HepG2 (cell line): ENCODE results near the gene NDUFA13. TPM values are rescaled to one million over a fixed set of nuclear protein-coding genes. Genes with fewer than 3 reads are reported as not detected.

ENCODE experiments used
- ATM ChIP-seq: fragments of 450-650 bp; IDR thresholded peaks from 2 replicates; pipeline ENCODE4 v1.7.1; 2017; ENCODE audit warnings: mild to moderate bottlenecking, borderline replicate concordance
- GZF1 ChIP-seq: sonication (generic); formaldehyde crosslinking; IDR thresholded peaks from 2 replicates; pipeline ENCODE4 v1.5.1; 2020; ENCODE audit warnings: mild to moderate bottlenecking, missing genetic modification reagents
- KDM6A ChIP-seq: IDR thresholded peaks from 2 replicates; pipeline ENCODE4 v1.6.1; 2016; ENCODE audit warnings: low read depth
- KMT2A ChIP-seq: sonication (generic); formaldehyde crosslinking; IDR thresholded peaks from 2 replicates; pipeline ENCODE4 v1.4.0; 2020; ENCODE audit warnings: missing genetic modification reagents
- MIXL1 ChIP-seq: IDR thresholded peaks from 2 replicates; pipeline ENCODE4 v1.6.1; 2016
- MZF1 ChIP-seq: sonication (generic); formaldehyde crosslinking; IDR thresholded peaks from 2 replicates; pipeline ENCODE4 v1.8.1; 2023; ENCODE audit warnings: mild to moderate bottlenecking, missing genetic modification reagents, borderline replicate concordance
- PCBP2 ChIP-seq: fragments of 200-400 bp; formaldehyde crosslinking; optimal IDR thresholded peaks from 2 replicates; pipeline ENCODE3; 2018; ENCODE audit warnings: low read length, low read depth; ENCODE audit not compliant: poor library complexity, severe bottlenecking
- PPARG ChIP-seq: conservative IDR thresholded peaks from 2 replicates; pipeline ENCODE4 v1.6.1; 2016; ENCODE audit warnings: missing biosample characterization, missing genetic modification reagents
- RNF2 ChIP-seq: fragments of 450-650 bp; conservative IDR thresholded peaks from 2 replicates; pipeline ENCODE4 v1.6.1; 2016; ENCODE audit warnings: low read depth
- SALL2 ChIP-seq: sonication (generic); formaldehyde crosslinking; IDR thresholded peaks from 2 replicates; pipeline ENCODE4 v1.8.1; 2023; ENCODE audit warnings: mild to moderate bottlenecking, missing genetic modification reagents, inconsistent platforms
- SMAD3 ChIP-seq: sonication (generic); formaldehyde crosslinking; IDR thresholded peaks from 2 replicates; pipeline ENCODE4 v1.4.0; 2020; ENCODE audit warnings: missing genetic modification reagents
- SMC3 ChIP-seq: IDR thresholded peaks from 2 replicates; pipeline ENCODE4 v1.6.1; 2011; ENCODE audit warnings: low read length, improper control_type of control experiment
- THAP11 ChIP-seq: IDR thresholded peaks from 2 replicates; pipeline ENCODE4 v1.6.1; 2016; ENCODE audit warnings: missing biosample characterization, missing genetic modification reagents
- ZBTB7B ChIP-seq: sonication (generic); formaldehyde crosslinking; IDR thresholded peaks from 2 replicates; pipeline ENCODE4 v1.4.0; 2020; ENCODE audit warnings: missing genetic modification reagents
- ZFP36L1 ChIP-seq: sonication (generic); formaldehyde crosslinking; IDR thresholded peaks from 2 replicates; pipeline ENCODE4 v1.8.0; 2022; ENCODE audit warnings: mild to moderate bottlenecking, missing genetic modification reagents, moderate library complexity
- ZNF547 ChIP-seq: sonication (generic); formaldehyde crosslinking; IDR thresholded peaks from 2 replicates; pipeline ENCODE4 v1.5.1; 2020; ENCODE audit warnings: mild to moderate bottlenecking, missing genetic modification reagents
- ZNF614 ChIP-seq: IDR thresholded peaks from 2 replicates; pipeline ENCODE4 v1.6.1; 2018; ENCODE audit warnings: missing biosample characterization, missing genetic modification reagents, inconsistent platforms, borderline replicate concordance
- ZNF644 ChIP-seq: IDR thresholded peaks from 2 replicates; pipeline ENCODE4 v1.6.1; 2016; ENCODE audit warnings: low read depth
- ZNF746 ChIP-seq: sonication (generic); formaldehyde crosslinking; IDR thresholded peaks from 2 replicates; pipeline ENCODE4 v1.8.0; 2022; ENCODE audit warnings: mild to moderate bottlenecking, missing genetic modification reagents
- ZSCAN22 ChIP-seq: sonication (generic); formaldehyde crosslinking; IDR thresholded peaks from 2 replicates; pipeline ENCODE4 v1.4.0; 2020; ENCODE audit warnings: mild to moderate bottlenecking, missing genetic modification reagents
- polyA plus RNA-seq, 8 experiments: library from polyadenylated mRNA; depleted of rRNA in 3 of 8; stranded (reverse) in 7 of 8; unstranded in 1 of 8; fragments of >200 nt; fragmentation: Illumina TruSeq in 4 of 8; extraction: Trizol in 4 of 8; gene quantifications; 2 replicates each; pipeline versions ENCODE4 v1.2.1 to v1.2.3, GENCODE V29; 2011 to 2016; ENCODE audit warnings: low read depth in 4 of 8, missing spikeins in 1 of 8, mixed read lengths in 1 of 8; ENCODE audit not compliant: insufficient read depth in 1 of 8
- total RNA-seq, 5 experiments: library from RNA; depleted of rRNA; stranded (reverse); fragments of >200 nt; fragmentation: Illumina TruSeq; extraction: Trizol; gene quantifications; 2 replicates each; pipeline ENCODE4 v1.2.3, GENCODE V29; 2016; ENCODE audit warnings: low read depth in 1 of 5
- TF ChIP-seq, protein P1 (sequence below): sonication (generic); formaldehyde crosslinking; IDR thresholded peaks from 2 replicates; pipeline ENCODE4 v1.5.0; 2020; ENCODE audit warnings: mild to moderate bottlenecking, missing genetic modification reagents, moderate library complexity
- TF ChIP-seq, protein P2 (sequence below): sonication (generic); formaldehyde crosslinking; IDR thresholded peaks from 2 replicates; pipeline ENCODE4 v1.8.1; 2023; ENCODE audit warnings: mild to moderate bottlenecking, moderate library complexity, missing genetic modification reagents

The NDUFA13 gene
- total and polyA plus RNA-seq, 2 of the 13 experiments (the other 11 are each of a cell fraction or from before 2014, with no cell fraction given): 337 to 366 TPM

DNA sequence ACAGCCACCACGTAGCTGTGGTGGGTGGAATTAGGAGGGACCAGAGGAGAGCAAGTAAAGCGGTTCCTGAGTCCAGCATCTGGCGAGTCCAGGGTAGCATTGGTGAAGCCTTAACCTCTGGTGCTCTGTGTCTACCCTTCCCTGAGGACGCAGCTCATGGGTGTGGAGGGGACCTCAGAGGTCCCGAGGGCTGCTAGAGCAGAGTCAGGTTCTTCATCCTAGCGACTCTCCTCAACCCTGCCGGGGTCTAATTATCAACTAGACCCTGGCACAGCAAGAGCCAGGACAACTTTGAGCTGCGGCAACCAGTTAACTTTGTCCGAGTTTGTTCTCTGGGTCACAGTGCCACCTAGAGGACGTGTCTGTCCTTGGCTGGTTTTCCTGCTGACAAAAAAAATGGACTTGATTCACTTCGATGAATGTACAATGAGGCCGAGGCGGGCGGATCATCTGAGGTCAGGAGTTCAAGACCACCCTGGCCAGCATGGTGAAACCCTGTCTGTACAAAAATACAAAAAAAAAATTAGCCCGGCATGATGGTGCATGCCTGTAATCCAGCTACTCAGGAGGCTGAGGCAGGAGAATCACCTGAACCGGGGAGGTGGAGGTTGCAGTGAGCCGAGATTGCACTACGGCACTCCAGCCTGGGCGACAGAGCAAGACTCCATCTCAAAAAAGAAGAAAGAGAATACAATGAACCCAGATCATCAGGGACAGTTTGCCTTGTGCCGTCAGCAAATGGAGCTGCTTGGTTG, 25.6 kb upstream of the NDUFA13 start (continued):
- TF ChIP-seq ZNF644 (CRISPR knock-in tag): no peak
- 0 out of 2 replicates have a peak, but pooled peaks have one; percentile 31 for TF ChIP-seq ZBTB7B (CRISPR knock-in tag)
- TF ChIP-seq ZNF547 (CRISPR knock-in tag): no peak
- no peak for TF ChIP-seq ATM
- no peak for TF ChIP-seq KDM6A (CRISPR knock-in tag)
- no peak for TF ChIP-seq SMAD3 (CRISPR knock-in tag)
- no peak for TF ChIP-seq SALL2
- TF ChIP-seq, protein P1, sequence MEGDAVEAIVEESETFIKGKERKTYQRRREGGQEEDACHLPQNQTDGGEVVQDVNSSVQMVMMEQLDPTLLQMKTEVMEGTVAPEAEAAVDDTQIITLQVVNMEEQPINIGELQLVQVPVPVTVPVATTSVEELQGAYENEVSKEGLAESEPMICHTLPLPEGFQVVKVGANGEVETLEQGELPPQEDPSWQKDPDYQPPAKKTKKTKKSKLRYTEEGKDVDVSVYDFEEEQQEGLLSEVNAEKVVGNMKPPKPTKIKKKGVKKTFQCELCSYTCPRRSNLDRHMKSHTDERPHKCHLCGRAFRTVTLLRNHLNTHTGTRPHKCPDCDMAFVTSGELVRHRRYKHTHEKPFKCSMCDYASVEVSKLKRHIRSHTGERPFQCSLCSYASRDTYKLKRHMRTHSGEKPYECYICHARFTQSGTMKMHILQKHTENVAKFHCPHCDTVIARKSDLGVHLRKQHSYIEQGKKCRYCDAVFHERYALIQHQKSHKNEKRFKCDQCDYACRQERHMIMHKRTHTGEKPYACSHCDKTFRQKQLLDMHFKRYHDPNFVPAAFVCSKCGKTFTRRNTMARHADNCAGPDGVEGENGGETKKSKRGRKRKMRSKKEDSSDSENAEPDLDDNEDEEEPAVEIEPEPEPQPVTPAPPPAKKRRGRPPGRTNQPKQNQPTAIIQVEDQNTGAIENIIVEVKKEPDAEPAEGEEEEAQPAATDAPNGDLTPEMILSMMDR (CRISPR knock-in tag): peak; percentile 88
- no peak for TF ChIP-seq GZF1
- no peak for TF ChIP-seq PCBP2
- TF ChIP-seq ZNF746: no peak
- 0 out of 2 replicates have a peak, but pooled peaks have one; percentile 30 for TF ChIP-seq THAP11 (CRISPR knock-in tag)
- TF ChIP-seq ZSCAN22 (CRISPR knock-in tag): no peak
- TF ChIP-seq RNF2: no peak
- TF ChIP-seq MZF1 (CRISPR knock-in tag): no peak
- TF ChIP-seq PPARG: peak; percentile 55; the same call in 1 of the 2 replicates
- peak; percentile 68 for TF ChIP-seq SMC3
- TF ChIP-seq KMT2A: 0 out of 2 replicates have a peak, but pooled peaks have one; percentile 44
- 0 out of 2 replicates have a peak, but pooled peaks have one; percentile 28 for TF ChIP-seq MIXL1 (CRISPR knock-in tag)
- TF ChIP-seq ZFP36L1 (CRISPR knock-in tag): no peak
- TF ChIP-seq ZNF614 (CRISPR knock-in tag): peak; percentile 28; the same call in 1 of the 2 replicates
- TF ChIP-seq, protein P2, sequence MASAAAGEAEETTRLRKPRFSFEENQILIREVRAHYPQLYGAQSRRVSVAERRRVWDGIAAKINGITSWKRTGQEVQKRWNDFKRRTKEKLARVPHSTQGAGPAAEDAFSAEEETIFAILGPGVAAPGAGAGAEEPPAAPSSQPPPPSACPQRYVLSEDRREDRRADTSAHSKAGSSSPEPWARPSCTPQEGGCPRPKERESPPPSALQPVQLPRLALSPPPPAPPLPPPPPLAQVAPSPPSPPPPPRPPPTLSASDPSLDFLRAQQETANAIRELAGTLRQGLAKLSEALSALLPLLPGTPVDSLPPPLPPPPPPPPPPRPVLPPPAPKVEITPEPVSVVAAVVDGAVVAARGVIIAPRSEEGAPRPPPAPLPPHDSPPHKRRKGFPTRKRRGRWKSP (CRISPR knock-in tag): no peak
- TF ChIP-seq, all 625 proteins: peak for 27
